ENCODE measurements around the gene SGCD.

Gene SGCD

DNA sequence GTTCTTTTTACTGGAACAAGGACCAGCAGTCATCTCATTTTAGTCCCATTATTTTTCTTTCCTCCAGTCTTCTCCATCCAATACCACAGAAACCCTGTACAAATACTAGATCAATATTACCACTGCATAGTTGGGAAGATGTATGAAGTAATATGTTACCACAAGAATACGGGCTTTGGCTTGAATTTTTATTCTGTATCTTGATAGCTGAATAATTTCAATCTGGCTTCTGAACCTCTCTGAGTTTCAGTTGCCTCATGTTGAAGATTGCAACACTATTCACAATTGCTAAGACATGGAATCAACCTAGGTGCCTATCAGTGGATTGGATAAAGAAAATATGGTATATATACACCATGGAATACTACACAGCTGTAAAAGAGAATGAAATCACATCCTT is 82.9 kb downstream of the SGCD start:
- no peak overlapping the region for H3K4ac ChIP-seq (ENCODE audit: low read depth in 1 of 2, low read length in 2 of 2)
- DNase-seq: no peak
- H3K14ac ChIP-seq (ENCODE audit: low read length in 2 of 2): no peak overlapping the region
- H3K9me3 ChIP-seq (ENCODE audit: control insufficient read depth, low read length): no peaks in the 10 kb centered on the region
- H3K4me3 ChIP-seq (ENCODE audit: insufficient read depth in 1 of 2, low read depth in 1 of 2, low read length in 2 of 2): no peak overlapping the region
- no peaks in the 10 kb centered on the region for H3K27me3 ChIP-seq (ENCODE audit: control insufficient read depth in 1 of 2, insufficient read depth in 1 of 2, low read length in 2 of 2)
- no peak overlapping the region for H4K8ac ChIP-seq (ENCODE audit: low read length)
- H3K36me3 ChIP-seq (ENCODE audit: control insufficient read depth in 1 of 2, insufficient read depth in 2 of 2, low read depth in 1 of 2, low read length in 2 of 2): no peaks in the 10 kb centered on the region
- no peak overlapping the region for H2BK12ac ChIP-seq (ENCODE audit: low read length in 2 of 2)
- H3K4me2 ChIP-seq (ENCODE audit: low read length, poor library complexity, severe bottlenecking): no peak overlapping the region
- H3K9ac ChIP-seq (ENCODE audit: low read length): no peak overlapping the region
- H2BK120ac ChIP-seq (ENCODE audit: low read depth, low read length): no peak overlapping the region
- H3K18ac ChIP-seq (ENCODE audit: low read depth in 1 of 2, low read length in 2 of 2): peak overlapping the region in 1 of 2 experiments; percentile 29
- no peak overlapping the region for H3K27ac ChIP-seq (ENCODE audit: low read length, poor library complexity, severe bottlenecking)
- H2BK5ac ChIP-seq (ENCODE audit: low read depth, low read length, poor library complexity, severe bottlenecking): no peak overlapping the region
- H2BK15ac ChIP-seq (ENCODE audit: low read depth, poor library complexity, severe bottlenecking): no peak overlapping the region
- H3K23ac ChIP-seq (ENCODE audit: low read length in 2 of 2): no peak overlapping the region
- peaks cover 4% of the 10 kb centered on the region for H3K4me1 ChIP-seq (ENCODE audit: control insufficient read depth, insufficient read depth, low read depth, low read length)
- H2AK5ac ChIP-seq (ENCODE audit: low read length, severe bottlenecking): no peak overlapping the region
- no peak overlapping the region for H2AFZ ChIP-seq (ENCODE audit: low read depth, low read length)
- no peak overlapping the region for H4K91ac ChIP-seq (ENCODE audit: low read length)
- no peaks in the 10 kb centered on the region for H3K79me1 ChIP-seq (replicated peaks; ENCODE audit: low read length, poor library complexity, severe bottlenecking)
- WGBS: 100% methylated on average over 1 of the region's 1 CpG

DNA sequence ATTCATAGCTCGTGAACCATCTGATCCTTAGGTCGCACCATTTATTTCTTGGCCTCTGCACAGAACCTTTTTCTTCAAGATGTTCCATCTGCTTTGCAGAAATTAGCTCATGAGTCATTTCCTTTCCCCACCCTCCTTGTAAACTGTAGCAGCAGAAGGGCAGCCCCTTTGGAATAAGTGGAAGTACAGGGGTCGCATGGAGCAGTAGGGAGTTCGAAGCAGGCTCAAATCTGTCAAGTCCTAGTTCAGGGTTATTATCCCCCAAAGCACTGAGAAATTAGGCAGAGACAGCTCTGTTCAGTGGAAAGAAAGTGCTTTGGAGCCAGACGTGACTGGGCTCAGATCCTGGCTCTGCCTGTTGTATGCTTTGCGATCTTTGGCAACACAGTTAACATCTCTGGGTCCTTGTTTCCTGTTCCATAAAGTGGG is 84.2 kb downstream of the SGCD start:
- Histone ChIP-seq H4K8ac (ENCODE audit: low read length) (peak overlapping the region; percentile 72), H2AK5ac (ENCODE audit: low read length, severe bottlenecking) (no peak overlapping the region), H3K9ac (ENCODE audit: low read length) (peak overlapping the region; percentile 20), H3K9me3 (ENCODE audit: control insufficient read depth, low read length) (no peaks in the 10 kb centered on the region), H3K79me1 (replicated peaks; ENCODE audit: low read length, poor library complexity, severe bottlenecking) (no peaks in the 10 kb centered on the region), H2BK120ac (ENCODE audit: low read depth, low read length) (no peak overlapping the region), H3K23ac (ENCODE audit: low read length in 2 of 2) (no peak overlapping the region), H3K27me3 (ENCODE audit: control insufficient read depth in 1 of 2, insufficient read depth in 1 of 2, low read length in 2 of 2) (no peaks in the 10 kb centered on the region), H3K27ac (ENCODE audit: low read length, poor library complexity, severe bottlenecking) (peak overlapping the region; percentile 30), H3K36me3 (ENCODE audit: control insufficient read depth in 1 of 2, insufficient read depth in 2 of 2, low read depth in 1 of 2, low read length in 2 of 2) (no peaks in the 10 kb centered on the region), H3K4me3 (ENCODE audit: insufficient read depth in 1 of 2, low read depth in 1 of 2, low read length in 2 of 2) (peak overlapping the region in 1 of 2 experiments; percentile 48), H3K4me1 (ENCODE audit: control insufficient read depth, insufficient read depth, low read depth, low read length) (peaks cover 3% of the 10 kb centered on the region), H3K4me2 (ENCODE audit: low read length, poor library complexity, severe bottlenecking) (no peak overlapping the region), H2AFZ (ENCODE audit: low read depth, low read length) (no peak overlapping the region), H2BK15ac (ENCODE audit: low read depth, poor library complexity, severe bottlenecking) (no peak overlapping the region), H4K91ac (ENCODE audit: low read length) (no peak overlapping the region), H2BK5ac (ENCODE audit: low read depth, low read length, poor library complexity, severe bottlenecking) (no peak overlapping the region), H3K18ac (ENCODE audit: low read depth in 1 of 2, low read length in 2 of 2) (peak overlapping the region in 1 of 2 experiments; percentile 34), H3K4ac (ENCODE audit: low read depth in 1 of 2, low read length in 2 of 2) (no peak overlapping the region), H3K14ac (ENCODE audit: low read length in 2 of 2) (no peak overlapping the region), H2BK12ac (ENCODE audit: low read length in 2 of 2) (peak overlapping the region in 1 of 2 experiments; percentile 21)
- peak; percentile 77 for DNase-seq
- 5% methylated on average over 6 of the region's 6 CpGs for WGBS

DNA sequence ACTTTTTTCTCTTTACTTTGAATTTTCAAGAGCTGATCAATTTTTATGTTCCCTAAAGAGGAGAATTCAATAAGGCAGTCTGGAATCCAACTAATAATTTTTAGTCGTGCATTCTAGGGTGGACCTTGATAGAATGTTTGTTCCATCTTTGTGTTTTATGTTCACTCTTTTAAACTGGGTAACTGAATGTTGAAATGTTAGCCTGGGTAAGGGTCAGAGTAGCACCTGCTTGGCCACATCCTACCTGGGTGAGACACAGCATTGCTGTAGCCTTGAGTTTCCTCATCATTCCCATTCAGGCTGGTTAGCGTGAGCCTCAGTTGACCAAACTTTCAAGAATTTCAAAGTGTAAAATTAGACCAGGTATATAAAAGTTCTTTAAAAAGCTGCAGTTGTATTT is 85.0 kb downstream of the SGCD start:
- H3K18ac ChIP-seq (ENCODE audit: low read depth in 1 of 2, low read length in 2 of 2): peak overlapping the region; percentile 62 to 86
- H3K4ac ChIP-seq (ENCODE audit: low read depth in 1 of 2, low read length in 2 of 2): no peak overlapping the region
- H3K14ac ChIP-seq (ENCODE audit: low read length in 2 of 2): no peak overlapping the region
- H2BK5ac ChIP-seq (ENCODE audit: low read depth, low read length, poor library complexity, severe bottlenecking): no peak overlapping the region
- H2AK5ac ChIP-seq (ENCODE audit: low read length, severe bottlenecking): no peak overlapping the region
- H3K23ac ChIP-seq (ENCODE audit: low read length in 2 of 2): no peak overlapping the region
- no peaks in the 10 kb centered on the region for H3K27me3 ChIP-seq (ENCODE audit: control insufficient read depth in 1 of 2, insufficient read depth in 1 of 2, low read length in 2 of 2)
- H2BK120ac ChIP-seq (ENCODE audit: low read depth, low read length): peak overlapping the region; percentile 42
- no peaks in the 10 kb centered on the region for H3K79me1 ChIP-seq (replicated peaks; ENCODE audit: low read length, poor library complexity, severe bottlenecking)
- no peak overlapping the region for H3K27ac ChIP-seq (ENCODE audit: low read length, poor library complexity, severe bottlenecking)
- H3K4me2 ChIP-seq (ENCODE audit: low read length, poor library complexity, severe bottlenecking): no peak overlapping the region
- H2AFZ ChIP-seq (ENCODE audit: low read depth, low read length): no peak overlapping the region
- WGBS: 72% methylated on average over 1 of the region's 2 CpGs
- peak overlapping the region; percentile 80 for H4K8ac ChIP-seq (ENCODE audit: low read length)
- H2BK12ac ChIP-seq (ENCODE audit: low read length in 2 of 2): peak overlapping the region; percentile 98 to 99
- H3K9me3 ChIP-seq (ENCODE audit: control insufficient read depth, low read length): no peaks in the 10 kb centered on the region
- peak overlapping the region; percentile 20 for H3K9ac ChIP-seq (ENCODE audit: low read length)
- H3K4me3 ChIP-seq (ENCODE audit: insufficient read depth in 1 of 2, low read depth in 1 of 2, low read length in 2 of 2): no peak overlapping the region
- DNase-seq: no peak
- no peaks in the 10 kb centered on the region for H3K36me3 ChIP-seq (ENCODE audit: control insufficient read depth in 1 of 2, insufficient read depth in 2 of 2, low read depth in 1 of 2, low read length in 2 of 2)
- H4K91ac ChIP-seq (ENCODE audit: low read length): peak overlapping the region; percentile 83
- H3K4me1 ChIP-seq (ENCODE audit: control insufficient read depth, insufficient read depth, low read depth, low read length): peaks cover 3% of the 10 kb centered on the region
- no peak overlapping the region for H2BK15ac ChIP-seq (ENCODE audit: low read depth, poor library complexity, severe bottlenecking)

DNA sequence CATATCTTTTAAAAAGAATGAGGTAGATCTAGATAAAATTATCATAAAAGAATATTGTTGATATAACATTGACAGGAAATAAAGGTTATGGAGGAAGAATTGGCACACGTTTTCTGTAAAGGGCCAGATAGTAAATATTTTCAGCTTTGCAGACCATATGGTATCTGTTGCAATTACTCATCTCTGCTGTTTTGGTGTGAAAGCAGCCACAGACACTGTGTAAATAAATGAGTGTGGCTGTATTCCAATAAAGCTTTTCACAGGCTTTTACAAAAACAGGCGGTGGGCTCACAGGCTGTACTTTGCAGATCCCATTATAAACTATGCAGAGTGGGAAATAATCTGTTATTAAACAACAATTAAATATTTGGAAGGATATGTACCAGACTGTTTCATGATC is 87.4 kb downstream of the SGCD start:
- Histone ChIP-seq H3K18ac (ENCODE audit: low read depth in 1 of 2, low read length in 2 of 2) (no peak overlapping the region), H3K14ac (ENCODE audit: low read length in 2 of 2) (no peak overlapping the region), H2AK5ac (ENCODE audit: low read length, severe bottlenecking) (no peak overlapping the region), H3K36me3 (ENCODE audit: control insufficient read depth in 1 of 2, insufficient read depth in 2 of 2, low read depth in 1 of 2, low read length in 2 of 2) (no peaks in the 10 kb centered on the region), H2BK15ac (ENCODE audit: low read depth, poor library complexity, severe bottlenecking) (no peak overlapping the region), H3K27me3 (ENCODE audit: control insufficient read depth in 1 of 2, insufficient read depth in 1 of 2, low read length in 2 of 2) (no peaks in the 10 kb centered on the region), H2BK5ac (ENCODE audit: low read depth, low read length, poor library complexity, severe bottlenecking) (no peak overlapping the region), H2BK12ac (ENCODE audit: low read length in 2 of 2) (no peak overlapping the region), H2AFZ (ENCODE audit: low read depth, low read length) (no peak overlapping the region), H3K4me2 (ENCODE audit: low read length, poor library complexity, severe bottlenecking) (no peak overlapping the region), H2BK120ac (ENCODE audit: low read depth, low read length) (no peak overlapping the region), H3K9me3 (ENCODE audit: control insufficient read depth, low read length) (no peaks in the 10 kb centered on the region), H3K9ac (ENCODE audit: low read length) (no peak overlapping the region), H3K4me1 (ENCODE audit: control insufficient read depth, insufficient read depth, low read depth, low read length) (peaks cover 3% of the 10 kb centered on the region), H3K23ac (ENCODE audit: low read length in 2 of 2) (no peak overlapping the region), H4K91ac (ENCODE audit: low read length) (no peak overlapping the region), H4K8ac (ENCODE audit: low read length) (no peak overlapping the region), H3K4ac (ENCODE audit: low read depth in 1 of 2, low read length in 2 of 2) (no peak overlapping the region), H3K4me3 (ENCODE audit: insufficient read depth in 1 of 2, low read depth in 1 of 2, low read length in 2 of 2) (no peak overlapping the region), H3K79me1 (replicated peaks; ENCODE audit: low read length, poor library complexity, severe bottlenecking) (no peaks in the 10 kb centered on the region), H3K27ac (ENCODE audit: low read length, poor library complexity, severe bottlenecking) (no peak overlapping the region)
- DNase-seq: peak; percentile 26
- 0% methylated on average over 1 of the region's 2 CpGs for WGBS

Data from mesenchymal stem cell (in vitro differentiated cells and primary cell).